HG02852 (cell line): Measurements from ENCODE around the gene R3HDM2.

ENCODE experiments used
- ATAC-seq: cut with Tn5 transposase; IDR thresholded peaks from one replicate; pipeline ENCODE4 v1.9.1; 2021; ENCODE audit warnings: mild to moderate bottlenecking, moderate library complexity; ENCODE audit not compliant: unreplicated experiment

The R3HDM2 gene

GRCh38 chr12:57208631-57209282 lies 222.1 kb downstream of the R3HDM2 start:
- no peak for ATAC-seq

- ATAC-seq, result no peak
These were observed 222.9 kb downstream of the R3HDM2 start for GRCh38 chr12:57207731-57208630.

- ATAC-seq, result no peak
These were observed 224.9 kb downstream of the R3HDM2 start for GRCh38 chr12:57205931-57206330.

GRCh38 chr12:57205186-57205585 lies 225.7 kb downstream of the R3HDM2 start:
- ATAC-seq, result no peak

- no peak for ATAC-seq
These were observed 226.4 kb downstream of the R3HDM2 start for GRCh38 chr12:57204454-57204853.

- no peak for ATAC-seq
These were observed 227.1 kb downstream of the R3HDM2 start for GRCh38 chr12:57203791-57204190.
